Smooth muscle cell (in vitro differentiated cells): ENCODE measurements around the gene SLN. TPM values are rescaled to one million over a fixed set of nuclear protein-coding genes. Genes with fewer than 3 reads are reported as not detected.

Experiments used
- polyA plus RNA-seq: library from polyadenylated mRNA; unstranded; fragments of >200 nt; fragmentation: Nextera tagmentation; extraction: Ambion mirVana; gene quantifications from 2 replicates; pipeline ENCODE4 v1.2.1, GENCODE V29; 2016
- total RNA-seq: library from RNA; depleted of rRNA; stranded (reverse); fragments of >200 nt; gene quantifications from 2 replicates; pipeline ENCODE4 v1.2.3, GENCODE V29; 2014

SLN gene
- total and polyA plus RNA-seq, 2 experiments from 2014 or later = 0.82 TPM; not detected in 1

Other genes starting within 250 kb of the SLN start
- 8.4 and 12.4 TPM in 2 replicates for gene ALKBH8, start 146.3 kb downstream of the SLN start, total RNA-seq
- 2.8 and 3.8 TPM in 2 replicates for gene ALKBH8, start 146.3 kb downstream of the SLN start, polyA plus RNA-seq
- 0.94 and 1.4 TPM in 2 replicates for gene ELMOD1, start 120.9 kb downstream of the SLN start, total RNA-seq
- gene ELMOD1, start 120.9 kb downstream of the SLN start, polyA plus RNA-seq = 0.24 TPM in 1 of 2 replicates, not detected in the other
- gene SLC35F2, start 146.7 kb upstream of the SLN start, total RNA-seq = 7.8 and 11.8 TPM in 2 replicates
- 2.4 and 10.4 TPM in 2 replicates for gene SLC35F2, start 146.7 kb upstream of the SLN start, polyA plus RNA-seq
- not detected in 2 replicates for gene RAB39A, start 216.4 kb upstream of the SLN start, total RNA-seq
- not detected in 2 replicates for gene RAB39A, start 216.4 kb upstream of the SLN start, polyA plus RNA-seq